GM13977 (cell line): ENCODE measurements around the gene SHANK1.
"Not testable (repeated sequence)": the region's sequence is repeated elsewhere in the genome, so short reads cannot be mapped to it uniquely, and the experiment has no call there.

ENCODE experiments used
- DNase-seq: peaks from one replicate; pipeline ENCODE4 v3.0.0; 2012; ENCODE audit warnings: low spot score
- CTCF ChIP-seq: IDR thresholded peaks from 2 replicates; pipeline ENCODE4 v1.5.1; 2012; ENCODE audit warnings: mild to moderate bottlenecking, control low read depth; ENCODE audit not compliant: insufficient read depth; ENCODE audit errors: extremely low read depth, missing control alignments
- in situ Hi-C: fragments of 300-500 bp; cut with MboI; formaldehyde crosslinking; loops from one replicate; pipeline ENCODE4 v1.12.0; 2022; ENCODE audit warnings: low sequenced_read_pairs, low pct_unique_long_range_greater_than_20kb, mixed read lengths, inconsistent platforms; ENCODE audit not compliant: unreplicated experiment

Gene SHANK1

GRCh38 chr19:50753879-50754278, 34.3 kb upstream of the SHANK1 start:
- in situ Hi-C loops, result no loop called here
- TF ChIP-seq CTCF, result no peak
- no peak for DNase-seq

DNA sequence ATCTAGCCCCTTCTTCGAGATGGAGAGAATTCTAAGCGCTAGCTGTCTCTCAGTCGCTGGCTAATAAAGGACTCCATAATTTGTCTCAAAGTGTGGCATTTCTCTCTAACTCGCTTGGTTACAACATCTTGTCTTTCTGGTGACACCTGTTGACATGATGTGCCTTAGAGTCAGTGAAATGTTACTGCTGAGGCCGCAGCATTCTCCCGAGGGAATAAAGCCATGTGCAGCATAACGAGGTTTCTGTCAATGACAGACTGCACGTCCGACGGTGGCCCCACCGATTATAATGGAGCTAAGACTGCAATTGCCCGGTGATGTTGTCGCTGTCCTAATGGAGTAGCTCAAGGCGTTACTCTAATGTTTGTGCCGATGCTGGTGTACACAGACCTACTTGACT, 30.4 kb upstream of the SHANK1 start:
- no peak for DNase-seq
- in situ Hi-C loops, result no loop called here
- TF ChIP-seq CTCF, result no peak

DNA sequence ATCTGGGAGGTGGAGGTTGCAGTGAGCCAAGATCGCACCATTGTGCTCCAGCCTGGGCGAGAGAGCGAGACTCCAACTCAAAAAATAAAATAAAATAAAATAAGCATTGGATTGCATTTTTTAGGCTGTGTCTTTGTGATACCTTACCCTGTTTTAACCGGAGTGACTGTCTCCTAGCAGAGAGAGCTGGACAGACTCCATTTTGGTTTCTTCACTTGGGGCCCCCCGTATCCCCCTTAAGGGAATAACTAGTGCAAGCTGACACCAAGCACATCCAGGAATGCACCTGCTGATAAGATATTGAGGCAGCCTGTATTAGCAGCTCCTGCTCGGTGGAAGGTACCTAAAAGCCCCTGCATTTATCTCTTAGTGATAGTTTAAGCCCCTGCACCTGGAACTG, 29.9 kb upstream of the SHANK1 start:
- DNase-seq, result no peak
- in situ Hi-C loops, result no loop called here
- TF ChIP-seq CTCF, result no peak

DNA sequence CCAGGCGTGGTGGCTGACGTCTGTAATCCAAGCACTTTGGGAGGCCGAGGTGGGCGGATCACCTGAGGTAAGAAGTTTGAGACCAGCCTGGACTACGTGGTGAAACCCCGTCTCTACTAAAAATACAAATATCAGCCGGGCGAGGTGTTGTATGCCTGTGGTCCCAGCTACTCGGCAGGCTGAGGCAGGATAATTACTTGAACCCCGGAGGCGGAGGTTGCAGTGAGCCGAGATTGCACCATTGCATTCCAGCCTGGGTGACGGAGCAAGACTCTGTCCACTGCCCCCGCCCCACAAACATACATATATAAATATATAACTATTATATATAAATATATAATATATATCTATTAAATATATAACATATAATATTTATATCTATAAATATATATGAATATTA, 27.5 kb upstream of the SHANK1 start:
- in situ Hi-C loops, DNase-seq: not testable (repeated sequence)

GRCh38 chr19:50745221-50745620, 25.6 kb upstream of the SHANK1 start:
- no peak for DNase-seq

GRCh38 chr19:50743537-50743936, 23.9 kb upstream of the SHANK1 start:
- no peak for DNase-seq
- in situ Hi-C loops, result no loop called here
- TF ChIP-seq CTCF, result no peak

More at GRCh38 chr19:50745221-50745620, 25.6 kb upstream of the SHANK1 start:
- no peak for TF ChIP-seq CTCF
- in situ Hi-C loops, result no loop called here

DNA sequence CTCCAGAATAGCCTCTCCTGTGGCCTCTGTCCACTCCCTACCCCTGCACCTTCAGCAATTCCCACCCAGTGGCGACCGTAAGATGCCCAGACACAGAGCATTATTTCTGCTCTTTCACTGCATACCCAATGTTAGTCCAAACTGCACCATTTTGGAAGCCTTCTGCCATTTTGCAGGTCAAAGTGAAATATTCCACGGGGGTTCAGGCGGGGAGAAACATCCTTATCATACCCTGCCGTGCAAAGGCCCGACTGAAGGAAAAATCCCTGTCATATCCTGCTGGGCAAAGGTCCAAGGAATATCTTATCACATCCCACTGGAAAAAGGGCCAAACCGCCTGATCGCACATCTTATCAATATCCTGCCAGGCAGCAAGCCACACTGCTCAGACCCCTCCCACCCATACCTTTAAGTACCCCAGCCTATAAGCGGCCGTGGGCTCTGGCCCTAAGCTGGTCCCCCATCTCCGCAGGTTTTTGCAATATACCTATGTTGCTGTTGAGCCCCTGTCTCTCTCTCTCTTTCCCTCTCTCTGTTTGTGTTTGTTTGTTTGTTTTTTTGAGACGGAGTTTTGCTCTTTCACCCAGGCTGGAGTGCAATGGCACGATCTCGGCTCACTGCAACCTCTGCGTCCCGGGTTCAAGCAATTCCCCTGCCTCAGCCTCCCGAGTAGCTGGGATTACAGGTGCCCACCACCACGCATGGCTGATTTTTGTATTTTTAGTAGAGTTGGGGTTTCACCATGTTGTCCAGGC, 21.8 kb upstream of the SHANK1 start:
- DNase-seq, result no peak
- TF ChIP-seq CTCF, result no peak
- in situ Hi-C loops, result no loop called here
